Lower leg skin (tissue), 4 donors: ENCODE data around the gene PDE6B. TPM values are rescaled to one million over a fixed set of nuclear protein-coding genes. Genes with fewer than 3 reads are reported as not detected.

ENCODE experiments used
- DNase-seq, 2 donors: peaks; one replicate each; pipeline ENCODE4 v3.0.0-alpha.2; 2019; ENCODE audit warnings: low spot score in 2 of 2
- H3K4me3 ChIP-seq: fragments of 200-600 bp; sonication (generic); 2 replicates; pipeline ENCODE4 v1.5.1; 2017; ENCODE audit warnings: mild to moderate bottlenecking, low read depth; ENCODE audit not compliant: poor library complexity, severe bottlenecking
- POLR2A ChIP-seq, 2 donors: fragments of 450-650 bp; IDR thresholded peaks; one replicate each; pipeline ENCODE4 v1.6.1; 2016 to 2017; ENCODE audit warnings: antibody characterized with exemption in 2 of 2, mild to moderate bottlenecking in 1 of 2, moderate library complexity in 1 of 2
- WGBS, 2 donors: methylation state at CpG; one replicate each; pipeline ENCODE4 v1.1.5; 2018; 5-methylcytosine and 5-hydroxymethylcytosine counted together
- intact Hi-C: fragments of 100-400 bp; cut with DNase I; formaldehyde crosslinking; loops from one replicate; pipeline ENCODE4 v1.15.0; 2023; ENCODE audit warnings: low total_unique reads
- total RNA-seq, 4 donors: library from RNA; depleted of rRNA; stranded (reverse); fragments of >200 nt; gene quantifications; one replicate each; pipeline ENCODE4 v1.1.0, GENCODE V29; 2016
- TF ChIP-seq, protein P1 (sequence below), 3 donors: fragments of 450-650 bp; IDR thresholded peaks; one replicate each; pipeline ENCODE4 v1.5.1; 2016; ENCODE audit warnings: antibody characterized with exemption in 3 of 3, mild to moderate bottlenecking in 3 of 3, moderate library complexity in 2 of 3

PDE6B gene
- total RNA-seq, 4 donors from 2014 or later = 0.59 to 1.5 TPM; not detected in 2

DNA sequence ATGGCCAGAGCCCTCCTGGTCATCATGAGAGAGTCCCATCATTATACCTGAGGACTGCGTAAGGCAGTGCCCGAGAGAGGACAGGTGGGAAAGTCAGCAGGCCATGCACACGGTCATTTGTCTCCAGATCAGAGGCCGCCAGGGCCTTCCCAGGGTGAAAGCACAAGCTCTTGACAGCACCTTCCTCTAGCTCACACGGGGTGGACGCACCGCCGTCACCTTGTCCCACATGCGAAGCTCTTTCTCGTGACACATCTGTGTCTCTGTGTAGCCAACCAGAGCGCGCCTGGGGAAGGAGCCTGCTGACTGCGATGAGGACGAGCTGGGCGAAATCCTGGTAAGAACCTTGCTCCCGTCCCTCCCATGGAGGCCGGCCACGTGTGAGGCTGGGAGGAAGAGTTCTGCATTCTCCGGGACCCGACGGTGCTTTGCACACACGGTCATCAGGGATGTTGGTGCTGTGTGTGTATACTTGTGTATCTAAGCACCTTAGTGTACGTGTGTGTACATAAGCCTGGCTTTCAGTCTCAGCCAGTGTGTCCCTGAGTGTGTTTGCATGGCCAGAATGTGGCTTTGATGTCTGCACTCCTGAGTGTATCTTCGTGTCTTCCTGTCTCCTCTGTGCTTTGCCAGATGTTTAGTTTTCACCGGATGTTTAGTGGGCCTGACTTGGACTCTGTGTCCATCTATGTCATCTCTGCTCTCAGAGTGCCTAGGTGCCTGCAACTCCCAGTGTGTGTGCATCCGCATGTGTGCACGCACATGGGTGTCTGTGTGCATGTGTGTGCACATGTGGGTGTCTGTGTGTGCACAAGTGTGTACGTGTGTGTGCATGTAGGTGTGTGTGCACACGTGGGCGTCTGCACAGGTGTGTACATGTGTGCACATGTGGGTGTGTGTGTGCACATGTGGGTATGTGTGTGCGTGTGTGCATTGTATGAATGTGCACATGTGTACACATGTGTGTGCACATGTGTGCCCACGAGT is 33.6 kb downstream of the PDE6B start:
- no peak for DNase-seq
- H3K4me3 ChIP-seq = no peak overlapping the region
- intact Hi-C loops = no loop called here
- WGBS, 2 donors = 92 to 95% methylated on average over 32 of the region's 32 CpGs
- TF ChIP-seq, protein P1, sequence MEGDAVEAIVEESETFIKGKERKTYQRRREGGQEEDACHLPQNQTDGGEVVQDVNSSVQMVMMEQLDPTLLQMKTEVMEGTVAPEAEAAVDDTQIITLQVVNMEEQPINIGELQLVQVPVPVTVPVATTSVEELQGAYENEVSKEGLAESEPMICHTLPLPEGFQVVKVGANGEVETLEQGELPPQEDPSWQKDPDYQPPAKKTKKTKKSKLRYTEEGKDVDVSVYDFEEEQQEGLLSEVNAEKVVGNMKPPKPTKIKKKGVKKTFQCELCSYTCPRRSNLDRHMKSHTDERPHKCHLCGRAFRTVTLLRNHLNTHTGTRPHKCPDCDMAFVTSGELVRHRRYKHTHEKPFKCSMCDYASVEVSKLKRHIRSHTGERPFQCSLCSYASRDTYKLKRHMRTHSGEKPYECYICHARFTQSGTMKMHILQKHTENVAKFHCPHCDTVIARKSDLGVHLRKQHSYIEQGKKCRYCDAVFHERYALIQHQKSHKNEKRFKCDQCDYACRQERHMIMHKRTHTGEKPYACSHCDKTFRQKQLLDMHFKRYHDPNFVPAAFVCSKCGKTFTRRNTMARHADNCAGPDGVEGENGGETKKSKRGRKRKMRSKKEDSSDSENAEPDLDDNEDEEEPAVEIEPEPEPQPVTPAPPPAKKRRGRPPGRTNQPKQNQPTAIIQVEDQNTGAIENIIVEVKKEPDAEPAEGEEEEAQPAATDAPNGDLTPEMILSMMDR (IDR thresholded peaks at IDR 0.05) = peak in 1 of 3 donors; percentile 8
- no peak for TF ChIP-seq POLR2A (IDR thresholded peaks at IDR 0.05)

DNA sequence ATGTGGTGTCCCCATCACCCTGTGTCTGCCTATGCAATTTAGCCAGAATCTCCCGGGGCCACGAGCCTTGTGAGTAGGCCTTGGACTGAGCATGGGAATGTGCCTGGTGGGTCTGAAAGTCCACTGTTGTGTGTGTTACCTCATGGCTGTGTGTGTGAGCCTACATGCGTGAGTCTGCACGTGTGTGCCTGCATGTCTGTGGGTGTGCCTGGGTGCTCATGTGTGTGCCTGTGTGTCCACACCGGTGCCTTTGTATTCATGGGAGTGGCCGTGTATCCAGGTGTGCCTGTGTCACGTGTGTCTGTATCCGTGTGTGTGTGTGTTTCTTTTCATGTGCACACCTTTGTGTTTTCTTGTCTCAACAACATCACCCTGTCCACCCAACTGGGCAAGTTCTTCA is 34.5 kb downstream of the PDE6B start:
- intact Hi-C loops = no loop called here
- WGBS, 2 donors = 79 to 90% methylated on average over 8 of the region's 8 CpGs
- TF ChIP-seq, protein P1 (IDR thresholded peaks at IDR 0.05) = no peak
- DNase-seq = no peak
- no peak overlapping the region for H3K4me3 ChIP-seq

DNA sequence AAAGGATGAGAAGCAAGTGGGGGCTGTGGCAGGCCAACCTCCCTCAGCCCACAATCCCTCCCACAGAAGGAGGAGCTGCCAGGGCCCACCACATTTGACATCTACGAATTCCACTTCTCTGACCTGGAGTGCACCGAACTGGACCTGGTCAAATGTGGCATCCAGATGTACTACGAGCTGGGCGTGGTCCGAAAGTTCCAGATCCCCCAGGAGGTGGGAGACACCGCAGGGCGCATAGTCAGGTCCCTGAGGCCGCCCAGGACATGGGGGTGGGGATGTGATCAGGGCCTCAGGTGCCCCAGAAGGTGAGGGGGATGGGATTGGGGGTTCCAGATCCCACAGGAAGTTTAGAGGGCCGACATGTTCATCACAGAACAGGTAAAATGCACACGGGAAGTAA is 35.0 kb downstream of the PDE6B start:
- intact Hi-C loops = no loop called here
- TF ChIP-seq, protein P1 (IDR thresholded peaks at IDR 0.05) = no peak
- no peak for TF ChIP-seq POLR2A (IDR thresholded peaks at IDR 0.05)
- 88 to 91% methylated on average over 10 of the region's 10 CpGs for WGBS, 2 donors
- DNase-seq = no peak
- H3K4me3 ChIP-seq = no peak overlapping the region

DNA sequence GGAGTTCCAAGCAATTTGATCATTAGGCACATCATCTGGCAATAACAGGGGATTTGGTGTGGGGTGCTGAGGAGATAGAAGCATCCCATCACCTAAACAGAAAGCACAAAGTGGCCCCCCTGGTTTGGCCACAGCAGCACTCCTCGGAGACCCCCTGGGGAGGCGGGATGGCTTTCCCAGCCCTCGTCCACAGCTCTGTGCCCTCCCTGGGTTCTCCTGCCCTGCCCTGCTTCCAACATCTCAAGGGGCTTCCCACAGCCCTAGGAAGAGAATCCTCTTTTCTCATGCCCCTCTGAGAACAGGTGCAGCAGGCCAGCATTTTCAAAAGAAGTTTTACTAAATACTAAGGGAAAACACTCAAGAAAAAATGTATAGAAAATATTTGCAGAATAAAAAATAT is 35.9 kb downstream of the PDE6B start:
- DNase-seq = no peak
- H3K4me3 ChIP-seq = no peak overlapping the region
- intact Hi-C loops = no loop called here
- TF ChIP-seq, protein P1 (IDR thresholded peaks at IDR 0.05) = no peak
- no peak for TF ChIP-seq POLR2A (IDR thresholded peaks at IDR 0.05)
- WGBS, 2 donors = 83 to 94% methylated on average over 3 of the region's 3 CpGs

DNA sequence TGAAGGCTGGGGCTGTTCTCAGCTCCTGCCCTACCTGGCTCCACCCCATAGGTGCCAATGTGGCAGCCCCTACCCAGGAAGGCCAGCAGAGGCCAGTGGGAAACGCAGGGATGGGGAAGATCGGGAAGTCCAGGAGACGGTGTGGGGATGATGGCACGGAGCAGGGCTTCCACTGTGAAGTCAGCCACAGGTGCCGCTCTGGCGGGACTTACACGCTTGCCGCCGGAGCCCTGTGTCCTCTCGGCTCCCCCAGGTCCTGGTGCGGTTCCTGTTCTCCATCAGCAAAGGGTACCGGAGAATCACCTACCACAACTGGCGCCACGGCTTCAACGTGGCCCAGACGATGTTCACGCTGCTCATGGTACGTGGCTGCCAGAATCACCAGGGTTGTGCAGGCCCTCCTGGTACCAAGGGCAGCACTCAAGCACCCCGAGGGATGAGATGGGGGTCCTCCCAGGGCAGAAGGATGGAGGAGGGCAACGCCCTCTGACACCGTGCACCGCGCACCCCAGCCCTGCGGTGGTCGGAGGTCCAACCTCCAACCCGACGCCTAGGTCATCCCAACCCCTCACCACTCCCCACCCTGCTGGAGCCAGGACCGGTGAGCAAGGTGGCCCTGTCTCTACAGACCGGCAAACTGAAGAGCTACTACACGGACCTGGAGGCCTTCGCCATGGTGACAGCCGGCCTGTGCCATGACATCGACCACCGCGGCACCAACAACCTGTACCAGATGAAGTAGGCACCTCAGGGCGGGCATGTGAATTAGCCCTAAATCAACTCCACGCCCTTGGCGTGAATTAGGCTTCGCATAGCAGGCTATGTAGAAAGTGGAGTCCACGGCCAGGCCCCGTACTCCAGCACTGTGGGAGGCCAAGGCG is 36.7 kb downstream of the PDE6B start:
- no peak overlapping the region for H3K4me3 ChIP-seq
- WGBS, 2 donors = 94 to 97% methylated on average over 38 to 41 of the region's 42 CpGs
- no peak for DNase-seq
- TF ChIP-seq, protein P1 (IDR thresholded peaks at IDR 0.05) = no peak
- TF ChIP-seq POLR2A (IDR thresholded peaks at IDR 0.05) = no peak
- intact Hi-C loops = no loop called here
